AG09309 (cell line): ENCODE measurements around the gene PRKAG2.

Experiments used
- DNase-seq: peaks from one replicate; pipeline ENCODE4 v3.0.0-alpha.2; 2010; ENCODE audit warnings: low read depth
- H3K4me3 ChIP-seq: 2 replicates; pipeline ENCODE4 v1.5.1; 2011; ENCODE audit warnings: mild to moderate bottlenecking, low read depth, low read length, moderate library complexity; ENCODE audit not compliant: control insufficient read depth
- CTCF ChIP-seq: IDR thresholded peaks from 2 replicates; pipeline ENCODE4 v1.5.1; 2011; ENCODE audit warnings: mild to moderate bottlenecking, low read depth, low read length, inconsistent platforms; ENCODE audit not compliant: insufficient read depth, control insufficient read depth; ENCODE audit errors: missing control alignments

Gene PRKAG2

GRCh38 chr7:151780631-151781030 is 96.3 kb downstream of the PRKAG2 start:
- H3K4me3 ChIP-seq: no peak overlapping the region
- TF ChIP-seq CTCF: no peak
- no peak for DNase-seq

GRCh38 chr7:151779678-151780077 is 97.2 kb downstream of the PRKAG2 start:
- TF ChIP-seq CTCF: no peak
- H3K4me3 ChIP-seq: no peak overlapping the region
- no peak for DNase-seq

GRCh38 chr7:151779255-151779654 is 97.7 kb downstream of the PRKAG2 start:
- TF ChIP-seq CTCF: no peak
- H3K4me3 ChIP-seq: no peak overlapping the region
- no peak for DNase-seq

GRCh38 chr7:151777908-151778670 is 98.8 kb downstream of the PRKAG2 start:
- TF ChIP-seq CTCF: no peak

GRCh38 chr7:151777495-151777880 is 99.4 kb downstream of the PRKAG2 start:
- no peak for DNase-seq
- no peak overlapping the region for H3K4me3 ChIP-seq
- TF ChIP-seq CTCF: no peak

More at GRCh38 chr7:151777908-151778670, 98.8 kb downstream of the PRKAG2 start:
- DNase-seq: no peak
- no peak overlapping the region for H3K4me3 ChIP-seq

GRCh38 chr7:151776876-151777494 is 99.9 kb downstream of the PRKAG2 start:
- no peak overlapping the region for H3K4me3 ChIP-seq
- no peak for TF ChIP-seq CTCF
- no peak for DNase-seq
